ENCODE data around the gene UNKL.

DNA sequence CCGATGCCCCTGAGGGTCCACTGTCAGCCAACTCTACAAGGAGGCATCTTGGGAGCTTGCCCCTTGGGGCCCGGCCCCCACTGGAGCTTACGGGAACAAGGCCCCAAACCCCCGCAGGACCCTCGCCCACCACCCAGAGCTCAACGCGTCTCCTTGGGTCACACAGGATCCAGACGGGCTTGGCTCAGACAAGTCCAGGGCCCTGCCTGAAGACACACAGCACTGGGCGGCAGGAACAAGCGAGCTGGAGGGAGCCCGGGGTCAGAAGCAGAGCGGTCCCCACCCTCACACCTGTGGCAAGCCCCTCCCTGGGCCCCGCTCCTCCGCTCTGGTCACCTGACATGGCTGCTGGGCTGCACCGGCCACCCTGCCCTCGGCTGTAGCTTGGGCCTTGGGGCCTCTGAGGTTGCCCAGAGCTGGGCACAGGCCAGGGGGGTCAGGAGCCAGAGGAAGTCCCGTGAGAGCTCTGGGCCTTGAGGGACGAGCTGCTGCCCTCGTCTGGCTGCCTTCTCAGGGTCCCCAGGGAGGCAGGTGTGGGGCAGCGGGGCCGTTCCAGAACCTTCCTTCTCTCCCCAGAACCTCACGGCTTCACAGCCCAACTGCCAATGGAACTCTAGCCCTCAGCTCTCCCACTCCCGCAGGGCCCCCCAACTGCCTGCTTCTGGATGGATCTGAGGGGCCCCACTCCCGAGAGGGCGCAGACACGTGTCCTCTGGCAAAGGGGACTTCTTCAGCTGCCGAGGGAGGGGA lies 29.7 kb upstream of the UNKL start, which contains the start of gene CCDC154:
- TF ChIP-seq POLR2A (IDR thresholded peaks at IDR 0.05; ENCODE audit: low read length) (no peak), GATA1 (IDR thresholded peaks at IDR 0.05; ENCODE audit: low read depth, low read length) (no peak)
